Epithelial cell of esophagus (primary cell): ENCODE data around the gene DRG2.
A peak's percentile ranks its signal among the peaks of the same experiment; 100 is the strongest.

Experiments used
- DNase-seq: peaks from one replicate; pipeline ENCODE4 v3.0.0; 2010; ENCODE audit warnings: low read depth
- H3K4me3 ChIP-seq: 2 replicates; pipeline ENCODE4 v1.5.1; 2011; ENCODE audit warnings: mild to moderate bottlenecking, low read length, control low read depth
- CTCF ChIP-seq: IDR thresholded peaks from 2 replicates; pipeline ENCODE4 v1.5.1; 2011; ENCODE audit warnings: low read depth, mild to moderate bottlenecking, low read length, control low read depth, inconsistent platforms; ENCODE audit not compliant: insufficient read depth; ENCODE audit errors: missing control alignments

DRG2 gene

DNA sequence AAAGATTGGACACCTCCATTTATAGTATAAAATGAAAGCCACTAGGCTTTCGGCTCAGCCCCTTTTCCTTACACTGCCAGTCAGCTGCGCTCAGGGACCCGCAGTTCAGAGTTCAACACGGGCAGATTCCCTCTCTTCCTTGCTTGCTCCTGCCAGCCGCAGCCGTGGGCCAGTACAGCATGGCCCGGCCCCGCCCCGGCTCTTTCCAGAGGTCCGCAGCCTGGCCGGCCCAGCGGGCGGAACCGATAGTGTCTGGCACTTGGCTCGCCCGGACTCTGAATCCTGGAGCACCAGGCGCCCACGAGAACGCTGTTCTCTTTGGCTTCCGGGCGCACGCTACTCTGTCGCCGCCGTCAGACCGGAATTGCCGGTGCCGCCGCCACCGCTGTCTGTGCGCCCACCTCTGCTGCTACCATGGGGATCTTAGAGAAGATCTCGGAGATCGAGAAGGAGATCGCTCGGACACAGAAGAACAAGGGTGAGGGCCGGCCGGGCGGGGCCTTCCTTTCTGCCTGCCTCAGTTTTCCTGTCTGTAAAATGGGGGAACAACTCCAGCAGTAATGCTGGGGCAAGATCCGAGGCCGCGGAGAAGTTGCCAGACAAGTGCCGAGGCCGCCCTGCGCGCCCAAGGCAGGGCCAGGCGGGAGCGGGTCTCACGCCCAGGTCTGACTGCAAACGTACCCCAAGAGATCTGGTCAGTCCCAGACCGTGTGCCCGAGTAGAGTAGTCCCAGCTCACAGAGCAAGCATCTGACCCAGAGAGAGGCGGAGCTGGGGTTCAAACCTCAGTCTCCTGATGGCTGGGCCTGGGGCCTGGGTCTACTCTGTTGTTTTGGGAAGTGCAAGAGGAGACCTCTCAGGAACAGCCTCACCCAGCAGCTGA is at the start of gene DRG2:
Gene DRG2, plus strand, starts transcription at position 339 of the 882 bp plus-strand sequence. Its CDS starts 76 bp downstream, at position 415.
- DNase-seq: peak; percentile 90
- H3K4me3 ChIP-seq: peak within 1 kb of the TSS; percentile 99

GRCh38 chr17:18038149-18038850 is 49.4 kb upstream of the DRG2 start:
- TF ChIP-seq CTCF: no peak
- H3K4me3 ChIP-seq: peak overlapping the region; percentile 89
- DNase-seq: peak; percentile 53

More for the DNA sequence above, at the start of gene DRG2:
- TF ChIP-seq CTCF: no peak

GRCh38 chr17:18038861-18039534 is 48.8 kb upstream of the DRG2 start, which contains the start of the genes ATPAF2 and GID4:
ATPAF2 (minus strand) TSS chr17:18039168; CDS start chr17:18039013, 155 bp downstream.
GID4 (plus strand) TSS chr17:18039408; CDS start chr17:18039465, 57 bp downstream.
- peak; percentile 100 for DNase-seq
- H3K4me3 ChIP-seq: peak within 1 kb of the TSS; percentile 89
- TF ChIP-seq CTCF: no peak

- DNase-seq: peak; percentile 27
- peak overlapping the region; percentile 89 for H3K4me3 ChIP-seq
- no peak for TF ChIP-seq CTCF
These were observed 48.0 kb upstream of the DRG2 start for GRCh38 chr17:18039535-18040260.

GRCh38 chr17:18040261-18040858 is 47.4 kb upstream of the DRG2 start:
- peak overlapping the region; percentile 89 for H3K4me3 ChIP-seq
- TF ChIP-seq CTCF: no peak
- no peak for DNase-seq

GRCh38 chr17:18041776-18042175 is 46.0 kb upstream of the DRG2 start:
- peak; percentile 96 for DNase-seq
- no peak overlapping the region for H3K4me3 ChIP-seq
- no peak for TF ChIP-seq CTCF
